HG03575 (cell line): ENCODE results near the gene IL16.
"Not testable (repeated sequence)": the region's sequence is repeated elsewhere in the genome, so short reads cannot be mapped to it uniquely, and the experiment has no call there.

Experiments used
- ATAC-seq: cut with Tn5 transposase; IDR thresholded peaks from one replicate; pipeline ENCODE4 v1.9.1; 2021; ENCODE audit not compliant: unreplicated experiment, insufficient number of reproducible peaks, low FRiP score; ENCODE audit errors: extremely low read depth

Gene IL16

DNA sequence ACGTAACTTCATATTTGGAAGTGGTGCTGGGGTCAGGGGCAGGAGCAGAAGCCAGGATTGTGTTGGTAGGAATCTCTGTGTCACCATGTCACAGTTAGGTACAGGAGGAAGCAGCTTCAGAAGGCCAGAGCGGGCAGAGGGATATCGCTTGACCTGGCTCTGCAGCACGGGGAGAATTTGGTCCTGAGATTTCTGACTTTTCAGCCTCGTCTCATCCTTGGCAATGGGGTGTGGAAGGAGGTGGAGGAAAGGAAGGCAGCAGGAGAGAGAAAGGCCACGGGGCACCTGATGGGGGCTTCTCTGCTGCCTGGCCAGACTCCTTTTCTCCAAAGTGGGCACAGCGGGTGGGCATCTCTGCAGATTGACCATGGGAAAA lies 564 bp downstream of the IL16 start:
- no peak for ATAC-seq

DNA sequence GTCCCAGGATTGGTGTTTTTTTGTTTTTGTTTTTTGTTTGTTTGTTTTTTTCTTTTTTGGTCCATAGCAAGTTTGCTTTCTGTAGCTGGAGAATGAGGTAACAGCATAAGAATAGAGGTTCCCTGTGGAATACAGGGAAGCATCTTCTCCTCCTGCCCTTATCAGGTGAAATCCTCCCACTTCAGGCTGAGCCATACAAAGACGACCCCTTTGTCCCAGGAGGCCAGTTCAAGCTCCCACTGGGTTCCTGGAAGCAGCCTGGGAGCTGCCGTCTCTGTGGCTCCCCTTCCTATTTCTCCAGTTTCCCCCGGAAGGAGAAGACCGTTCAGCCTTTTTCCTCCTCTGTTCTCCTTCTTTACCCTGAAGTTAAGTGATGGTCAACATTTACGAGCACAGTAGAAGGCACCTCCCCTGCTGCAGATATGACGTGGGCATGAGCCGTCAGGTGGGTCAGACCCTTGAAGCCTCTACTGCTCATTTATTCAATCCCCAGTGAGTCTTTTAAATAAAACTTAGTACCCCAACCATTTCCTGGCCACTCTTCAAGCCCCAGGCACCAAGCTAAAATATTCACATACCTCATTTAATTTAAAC lies 1.1 kb downstream of the IL16 start:
- ATAC-seq, result no peak

- no peak for ATAC-seq
These were observed 2.5 kb downstream of the IL16 start for GRCh38 chr15:81199031-81199779.

GRCh38 chr15:81206018-81206417 lies 9.3 kb downstream of the IL16 start:
- ATAC-seq, result no peak

GRCh38 chr15:81207987-81208386 lies 11.3 kb downstream of the IL16 start:
- not testable (repeated sequence) for ATAC-seq

DNA sequence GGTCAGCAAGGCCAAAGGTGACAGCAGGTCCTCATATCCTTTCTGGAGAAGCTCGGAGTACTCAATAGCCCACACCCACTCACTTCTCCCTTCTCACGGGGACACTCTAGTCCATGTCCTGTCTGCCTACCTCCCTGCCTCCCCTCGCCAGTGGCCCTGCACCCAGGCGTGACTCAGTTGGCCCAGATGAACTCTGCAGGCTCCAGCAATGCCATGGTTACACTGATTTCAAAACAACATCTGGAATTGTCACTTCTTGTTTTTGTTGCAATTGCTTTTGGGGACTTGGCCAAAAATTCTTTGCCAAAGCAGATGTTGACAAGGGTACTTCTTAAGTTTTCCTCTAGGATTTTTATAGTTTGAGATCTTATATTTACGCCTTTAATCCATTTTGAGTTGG lies 13.0 kb downstream of the IL16 start:
- ATAC-seq, result no peak

DNA sequence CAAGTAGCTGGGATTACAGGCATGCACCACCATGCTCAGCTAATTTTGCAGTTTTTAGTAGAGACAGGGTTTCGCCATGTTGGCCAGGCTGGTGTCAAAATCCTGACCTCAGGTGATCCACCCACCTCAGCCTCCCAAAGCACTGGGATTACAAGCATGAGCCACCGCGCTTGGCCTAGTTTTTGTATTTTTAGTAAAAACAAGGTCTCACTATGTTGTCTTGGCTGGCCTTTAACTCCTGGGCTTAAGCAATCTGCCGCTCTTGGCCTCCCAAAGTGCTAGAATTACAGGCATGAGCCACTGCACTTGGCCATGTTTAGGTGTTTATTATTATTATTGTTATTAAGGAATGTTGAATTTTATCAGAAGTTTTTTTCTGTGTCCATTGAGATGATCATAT lies 14.7 kb downstream of the IL16 start:
- ATAC-seq, result no peak

DNA sequence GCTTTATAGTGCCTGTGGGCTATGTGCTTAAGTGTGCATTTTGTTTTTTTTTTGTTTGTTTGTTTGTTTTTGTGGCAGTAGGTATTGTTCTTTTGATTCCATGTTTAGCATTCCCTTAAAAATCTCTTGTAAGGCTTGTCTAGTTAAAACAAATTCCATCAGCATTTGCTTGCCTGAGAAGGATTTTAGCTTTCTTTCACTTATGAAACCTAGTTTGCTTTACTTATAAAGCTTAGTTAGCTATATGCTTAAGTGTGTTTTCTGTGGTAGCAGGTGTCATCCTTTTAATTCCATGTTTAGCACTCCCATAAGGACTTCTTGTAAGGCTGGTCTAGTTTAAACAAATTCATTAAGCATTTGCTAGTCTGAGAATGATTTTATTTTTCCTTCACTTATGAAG lies 17.3 kb downstream of the IL16 start:
- no peak for ATAC-seq

DNA sequence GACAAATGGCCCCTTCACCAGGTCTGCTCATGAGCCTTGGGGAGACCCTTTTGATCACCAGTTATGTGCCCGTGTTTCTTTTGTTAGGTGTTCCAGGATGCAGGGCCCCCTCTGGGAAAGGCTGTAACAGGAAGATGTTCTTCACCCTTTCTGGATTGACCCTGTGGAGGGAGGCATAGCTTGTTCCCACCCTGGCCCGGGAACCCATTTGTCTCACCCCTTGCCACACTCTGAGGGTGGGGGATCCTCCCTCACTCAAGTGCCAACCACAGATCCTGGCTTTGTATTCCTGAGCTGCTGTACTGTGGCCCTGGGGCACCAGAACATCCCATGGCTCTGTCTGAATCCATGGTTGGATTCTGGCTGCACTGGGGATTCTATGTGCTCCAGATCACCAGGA lies 18.9 kb downstream of the IL16 start:
- ATAC-seq, result no peak

DNA sequence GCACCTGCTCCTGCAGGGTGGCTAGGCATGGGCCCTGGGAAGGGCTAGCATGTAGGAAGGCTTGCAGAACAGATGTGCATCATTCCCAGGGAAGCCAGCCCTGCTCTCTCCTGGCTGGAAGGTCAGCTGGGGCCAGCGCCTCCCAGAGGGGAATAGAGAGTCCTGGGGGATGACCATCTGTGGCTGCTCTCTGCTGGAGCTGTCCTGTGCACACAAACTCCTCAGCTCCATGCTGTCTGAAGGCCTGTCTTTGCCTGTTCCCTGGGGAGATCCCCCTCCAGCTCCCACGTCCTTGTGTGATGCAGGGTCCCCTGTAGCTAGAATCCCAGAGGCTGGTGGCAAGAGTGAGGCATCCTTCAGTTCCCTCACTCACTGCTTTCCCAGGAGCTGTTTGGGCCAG lies 19.3 kb downstream of the IL16 start:
- no peak for ATAC-seq

DNA sequence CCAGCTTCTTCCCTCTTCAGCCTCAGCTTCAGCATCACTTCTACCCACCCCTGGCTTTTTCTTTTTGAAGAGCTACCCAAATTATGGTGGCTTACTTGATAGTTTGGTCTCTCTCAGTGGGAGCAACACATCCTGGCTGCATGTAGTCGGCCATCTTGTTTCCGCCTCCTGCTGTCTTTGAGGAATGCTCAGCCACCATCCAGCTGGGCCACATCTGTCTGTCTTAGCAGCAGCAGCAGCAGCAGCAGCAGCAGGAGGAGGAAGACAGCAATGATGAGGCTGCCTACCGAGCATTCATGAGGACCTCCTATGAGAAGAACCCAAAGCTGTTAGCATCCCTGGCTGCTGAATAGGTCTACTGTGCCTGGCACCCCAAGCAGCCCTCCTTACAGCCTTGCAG lies 19.7 kb downstream of the IL16 start:
- no peak for ATAC-seq

GRCh38 chr15:81221449-81221848 lies 24.8 kb downstream of the IL16 start:
- no peak for ATAC-seq

- no peak for ATAC-seq
These were observed 25.3 kb downstream of the IL16 start for GRCh38 chr15:81222007-81222406.

DNA sequence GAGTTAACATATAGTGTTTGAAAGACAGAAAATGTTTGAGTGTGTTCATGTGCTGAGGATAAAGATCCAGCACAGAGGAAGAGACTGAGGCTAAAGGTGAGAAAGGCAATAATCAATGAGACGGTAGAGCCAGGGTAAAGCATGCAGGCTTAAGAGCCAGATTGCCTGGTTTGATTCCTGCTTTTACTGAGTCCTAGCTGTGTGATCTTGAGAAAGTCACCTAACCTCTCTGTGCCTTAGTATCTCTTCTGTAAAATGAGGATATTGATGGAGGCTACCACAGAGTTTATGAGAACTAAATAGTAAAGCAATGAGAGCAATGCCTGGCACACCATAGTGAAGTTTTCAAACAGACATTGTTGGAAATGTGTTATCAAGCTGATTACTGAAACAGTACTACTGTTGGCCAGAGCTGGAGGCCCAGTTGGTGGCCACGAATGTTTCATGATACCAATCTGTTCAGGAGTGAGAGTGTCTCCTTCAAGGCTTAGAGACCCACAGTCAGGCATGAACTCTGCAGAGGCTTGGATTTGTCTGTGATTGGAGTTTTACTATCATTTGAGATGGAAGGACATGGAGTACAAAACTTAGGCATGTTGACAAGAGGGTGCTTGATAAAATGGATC lies 26.8 kb downstream of the IL16 start:
- ATAC-seq, result no peak

DNA sequence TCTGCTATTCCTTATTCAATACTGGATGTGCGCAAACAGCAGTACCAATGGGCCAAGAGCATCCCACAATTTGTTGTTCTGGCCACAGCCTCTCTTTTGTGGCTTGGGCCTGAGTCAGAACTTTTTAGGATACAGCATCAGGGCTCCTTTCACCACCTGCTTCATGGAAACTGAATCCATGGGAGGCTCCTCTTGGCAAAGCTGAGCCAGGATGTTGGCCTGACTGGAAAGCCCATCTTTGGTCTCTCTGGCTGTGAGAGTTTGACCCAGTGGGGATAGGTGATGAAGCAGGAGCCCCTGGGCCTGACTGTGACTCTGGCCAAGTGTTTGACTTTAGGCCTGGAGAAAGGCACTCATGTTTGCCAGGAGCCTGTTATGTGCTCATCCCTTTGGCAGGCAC lies 27.6 kb downstream of the IL16 start:
- ATAC-seq, result no peak

DNA sequence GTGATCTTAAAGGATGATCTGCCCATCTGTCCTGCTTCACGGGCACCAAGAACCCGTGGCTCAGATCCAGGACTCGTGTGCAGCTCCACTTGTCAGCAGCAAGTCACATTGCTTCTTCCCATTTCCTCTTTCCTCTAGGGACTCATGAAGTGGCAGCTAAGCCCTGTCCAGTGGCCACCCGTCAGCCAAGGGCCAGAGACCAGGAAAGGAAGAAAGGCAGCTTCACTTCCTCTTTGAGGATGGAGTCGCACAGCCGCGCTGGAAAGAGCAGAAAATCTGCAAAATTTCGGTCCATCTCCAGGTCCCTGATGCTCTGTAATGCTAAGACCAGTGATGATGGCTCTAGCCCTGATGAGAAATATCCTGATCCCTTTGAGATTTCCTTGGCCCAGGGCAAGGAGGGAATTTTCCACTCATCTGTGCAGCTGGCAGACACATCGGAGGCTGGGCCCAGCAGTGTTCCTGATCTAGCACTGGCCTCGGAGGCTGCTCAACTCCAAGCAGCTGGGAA lies 28.5 kb downstream of the IL16 start:
- no peak for ATAC-seq

DNA sequence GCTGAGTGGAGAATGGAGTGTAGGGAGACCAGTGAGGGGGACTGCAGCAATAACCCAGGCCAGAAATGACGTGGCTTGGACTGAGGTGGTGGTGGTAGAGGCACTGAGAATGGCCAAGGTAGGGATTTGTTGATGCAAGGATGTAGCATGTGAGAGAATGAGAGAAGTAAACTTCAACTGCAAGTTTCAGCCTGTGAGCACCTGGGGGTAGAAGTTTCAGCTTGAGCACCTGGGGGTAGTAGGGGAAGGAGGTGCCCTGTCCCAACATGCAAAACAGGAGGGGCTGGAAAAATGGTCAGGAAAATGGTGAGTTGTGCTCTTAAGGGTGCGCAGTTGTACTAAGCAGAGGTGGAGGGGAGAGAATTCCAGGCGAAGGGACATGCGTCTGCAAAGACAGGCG lies 31.0 kb downstream of the IL16 start:
- ATAC-seq, result no peak

DNA sequence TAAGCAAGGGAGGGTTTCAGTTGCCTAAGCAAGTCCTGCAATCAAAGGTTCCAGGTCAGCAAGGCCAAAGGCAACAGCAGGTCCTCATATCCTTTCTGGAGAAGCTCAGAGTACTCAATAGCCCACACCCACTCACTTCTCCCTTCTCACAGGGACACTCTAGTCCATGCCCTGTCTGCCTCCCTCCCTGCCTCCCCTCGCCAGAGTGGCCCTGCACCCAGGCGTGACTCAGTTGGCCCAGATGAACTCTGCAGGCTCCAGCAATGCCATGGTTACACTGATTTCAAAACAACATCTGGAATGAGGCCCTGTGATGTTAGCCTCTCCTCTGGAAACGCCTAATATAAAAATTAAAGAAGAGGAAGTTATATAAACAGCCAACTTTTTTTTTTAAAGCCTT lies 32.9 kb downstream of the IL16 start:
- no peak for ATAC-seq

- no peak for ATAC-seq
These were observed 38.8 kb downstream of the IL16 start for GRCh38 chr15:81235276-81236123.

DNA sequence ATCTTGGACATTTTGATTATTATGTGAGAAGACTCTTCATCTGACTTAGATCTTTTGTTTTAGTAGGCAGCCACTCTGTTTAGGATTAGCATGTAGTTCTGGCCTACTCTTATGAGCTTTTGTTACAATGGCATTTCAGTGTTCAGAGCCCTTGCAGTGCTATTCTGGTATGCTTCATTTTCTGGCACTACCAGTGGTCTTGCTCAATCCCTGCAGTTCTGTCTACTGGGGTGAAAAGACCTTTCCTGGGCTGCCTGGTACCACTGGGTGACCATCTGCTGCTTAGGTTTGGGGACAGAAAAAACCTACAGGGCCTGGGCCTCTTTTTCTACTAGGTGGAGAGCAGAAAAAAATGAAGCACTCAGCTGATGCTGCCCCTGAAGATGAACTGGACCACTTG lies 42.5 kb downstream of the IL16 start:
- ATAC-seq, result no peak
